ENCODE data around the gene AAMP. TPM values are rescaled to one million over a fixed set of nuclear protein-coding genes. Genes with fewer than 3 reads are reported as not detected.

The AAMP gene
- polyA plus RNA-seq, 1 donor from 2014 or later = 249 TPM

DNA sequence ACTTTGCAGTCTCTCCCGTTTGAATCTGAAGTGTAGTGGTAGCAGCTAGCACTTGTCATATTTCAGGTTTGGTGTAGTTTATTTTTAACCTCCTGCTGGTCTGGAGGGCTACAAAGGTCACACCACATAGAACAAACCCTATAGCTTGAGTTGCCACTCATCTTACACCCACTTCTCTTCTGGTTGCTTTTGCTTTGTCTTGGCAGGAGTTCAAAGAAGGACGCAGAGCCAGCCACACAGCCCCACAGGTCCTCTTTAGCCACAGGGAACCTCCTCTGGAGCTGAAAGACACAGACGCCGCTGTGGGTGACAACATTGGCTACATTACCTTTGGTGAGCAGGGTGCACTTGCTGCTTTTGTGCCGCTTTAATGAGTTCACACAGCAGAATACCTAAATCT is 24.7 kb downstream of the AAMP start:
- Histone ChIP-seq H3K27me3 (ENCODE audit: insufficient read depth, low read depth, low read length) (no peaks in the 10 kb centered on the region), H3F3A (ENCODE audit: insufficient read depth, low read length, poor library complexity, severe bottlenecking) (no peaks in the 10 kb centered on the region), H3K9ac (ENCODE audit: low read length) (no peak overlapping the region), H3K27ac (ENCODE audit: low read length) (no peak overlapping the region), H2AFZ (ENCODE audit: low read depth, low read length) (no peak overlapping the region), H3K36me3 (ENCODE audit: insufficient read depth, low read length) (peaks cover 12% of the 10 kb centered on the region), H3K9me2 (ENCODE audit: insufficient read depth, low read length) (no peaks in the 10 kb centered on the region), H4K20me1 (ENCODE audit: insufficient read depth) (no peaks in the 10 kb centered on the region), H3K9me3 (ENCODE audit: low read length) (no peaks in the 10 kb centered on the region), H3K79me2 (replicated peaks; ENCODE audit: insufficient read depth, low read length) (no peaks in the 10 kb centered on the region), H3K4me3 (ENCODE audit: low read length) (no peak overlapping the region), H3K4me2 (ENCODE audit: low read length) (no peak overlapping the region)
- TF ChIP-seq, protein P1, sequence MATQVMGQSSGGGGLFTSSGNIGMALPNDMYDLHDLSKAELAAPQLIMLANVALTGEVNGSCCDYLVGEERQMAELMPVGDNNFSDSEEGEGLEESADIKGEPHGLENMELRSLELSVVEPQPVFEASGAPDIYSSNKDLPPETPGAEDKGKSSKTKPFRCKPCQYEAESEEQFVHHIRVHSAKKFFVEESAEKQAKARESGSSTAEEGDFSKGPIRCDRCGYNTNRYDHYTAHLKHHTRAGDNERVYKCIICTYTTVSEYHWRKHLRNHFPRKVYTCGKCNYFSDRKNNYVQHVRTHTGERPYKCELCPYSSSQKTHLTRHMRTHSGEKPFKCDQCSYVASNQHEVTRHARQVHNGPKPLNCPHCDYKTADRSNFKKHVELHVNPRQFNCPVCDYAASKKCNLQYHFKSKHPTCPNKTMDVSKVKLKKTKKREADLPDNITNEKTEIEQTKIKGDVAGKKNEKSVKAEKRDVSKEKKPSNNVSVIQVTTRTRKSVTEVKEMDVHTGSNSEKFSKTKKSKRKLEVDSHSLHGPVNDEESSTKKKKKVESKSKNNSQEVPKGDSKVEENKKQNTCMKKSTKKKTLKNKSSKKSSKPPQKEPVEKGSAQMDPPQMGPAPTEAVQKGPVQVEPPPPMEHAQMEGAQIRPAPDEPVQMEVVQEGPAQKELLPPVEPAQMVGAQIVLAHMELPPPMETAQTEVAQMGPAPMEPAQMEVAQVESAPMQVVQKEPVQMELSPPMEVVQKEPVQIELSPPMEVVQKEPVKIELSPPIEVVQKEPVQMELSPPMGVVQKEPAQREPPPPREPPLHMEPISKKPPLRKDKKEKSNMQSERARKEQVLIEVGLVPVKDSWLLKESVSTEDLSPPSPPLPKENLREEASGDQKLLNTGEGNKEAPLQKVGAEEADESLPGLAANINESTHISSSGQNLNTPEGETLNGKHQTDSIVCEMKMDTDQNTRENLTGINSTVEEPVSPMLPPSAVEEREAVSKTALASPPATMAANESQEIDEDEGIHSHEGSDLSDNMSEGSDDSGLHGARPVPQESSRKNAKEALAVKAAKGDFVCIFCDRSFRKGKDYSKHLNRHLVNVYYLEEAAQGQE (IDR thresholded peaks at IDR 0.05; ENCODE audit: borderline replicate concordance) = no peak
- no peak for TF ChIP-seq POLR2AphosphoS5 (IDR thresholded peaks at IDR 0.05)
- no peak for TF ChIP-seq EZH2 (IDR thresholded peaks at IDR 0.05; ENCODE audit: borderline replicate concordance, insufficient read depth, low read length, poor library complexity, severe bottlenecking)
- TF ChIP-seq MXI1 (conservative IDR thresholded peaks at IDR 0.05; ENCODE audit: poor library complexity, severe bottlenecking) = no peak
- TF ChIP-seq EP300 (conservative IDR thresholded peaks at IDR 0.05; ENCODE audit: poor library complexity, severe bottlenecking) = no peak
- TF ChIP-seq TAF1 (IDR thresholded peaks at IDR 0.05; ENCODE audit: low read depth) = no peak
- TF ChIP-seq, protein P2, sequence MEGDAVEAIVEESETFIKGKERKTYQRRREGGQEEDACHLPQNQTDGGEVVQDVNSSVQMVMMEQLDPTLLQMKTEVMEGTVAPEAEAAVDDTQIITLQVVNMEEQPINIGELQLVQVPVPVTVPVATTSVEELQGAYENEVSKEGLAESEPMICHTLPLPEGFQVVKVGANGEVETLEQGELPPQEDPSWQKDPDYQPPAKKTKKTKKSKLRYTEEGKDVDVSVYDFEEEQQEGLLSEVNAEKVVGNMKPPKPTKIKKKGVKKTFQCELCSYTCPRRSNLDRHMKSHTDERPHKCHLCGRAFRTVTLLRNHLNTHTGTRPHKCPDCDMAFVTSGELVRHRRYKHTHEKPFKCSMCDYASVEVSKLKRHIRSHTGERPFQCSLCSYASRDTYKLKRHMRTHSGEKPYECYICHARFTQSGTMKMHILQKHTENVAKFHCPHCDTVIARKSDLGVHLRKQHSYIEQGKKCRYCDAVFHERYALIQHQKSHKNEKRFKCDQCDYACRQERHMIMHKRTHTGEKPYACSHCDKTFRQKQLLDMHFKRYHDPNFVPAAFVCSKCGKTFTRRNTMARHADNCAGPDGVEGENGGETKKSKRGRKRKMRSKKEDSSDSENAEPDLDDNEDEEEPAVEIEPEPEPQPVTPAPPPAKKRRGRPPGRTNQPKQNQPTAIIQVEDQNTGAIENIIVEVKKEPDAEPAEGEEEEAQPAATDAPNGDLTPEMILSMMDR (IDR thresholded peaks at IDR 0.05; ENCODE audit: poor library complexity, severe bottlenecking) = no peak
- no peak for TF ChIP-seq RAD21 (conservative IDR thresholded peaks at IDR 0.05)
- TF ChIP-seq SMC3 (conservative IDR thresholded peaks at IDR 0.05; ENCODE audit: poor library complexity) = no peak

DNA sequence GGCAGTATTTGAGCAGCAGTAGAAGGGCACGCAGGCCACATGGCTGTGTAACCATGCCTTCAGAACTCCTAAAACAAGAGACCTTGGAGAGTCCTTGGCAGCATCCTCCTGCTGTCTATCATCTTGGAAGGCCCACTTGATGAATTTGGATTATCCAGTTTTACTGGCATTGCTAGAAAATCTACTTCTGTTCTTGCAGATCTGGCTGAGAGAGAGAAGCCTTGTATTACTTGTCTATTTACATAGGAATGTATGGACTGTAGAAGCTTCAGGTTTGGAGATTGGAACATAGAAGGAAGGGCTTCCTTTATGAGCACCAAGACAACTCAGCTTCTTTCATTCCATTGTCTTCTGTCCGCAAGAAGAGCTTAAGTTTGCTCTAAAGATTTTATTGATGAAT is 25.3 kb downstream of the AAMP start:
- H4K20me1 ChIP-seq (ENCODE audit: insufficient read depth) = no peaks in the 10 kb centered on the region
- no peak overlapping the region for H3K27ac ChIP-seq (ENCODE audit: low read length)
- H3F3A ChIP-seq (ENCODE audit: insufficient read depth, low read length, poor library complexity, severe bottlenecking) = no peaks in the 10 kb centered on the region
- peaks cover 9% of the 10 kb centered on the region for H3K36me3 ChIP-seq (ENCODE audit: insufficient read depth, low read length)
- TF ChIP-seq, protein P2 (IDR thresholded peaks at IDR 0.05; ENCODE audit: poor library complexity, severe bottlenecking) = no peak
- no peak for TF ChIP-seq POLR2AphosphoS5 (IDR thresholded peaks at IDR 0.05)
- TF ChIP-seq, protein P1 (IDR thresholded peaks at IDR 0.05; ENCODE audit: borderline replicate concordance) = no peak
- no peak for TF ChIP-seq SMC3 (conservative IDR thresholded peaks at IDR 0.05; ENCODE audit: poor library complexity)
- no peak for TF ChIP-seq MXI1 (conservative IDR thresholded peaks at IDR 0.05; ENCODE audit: poor library complexity, severe bottlenecking)
- TF ChIP-seq EP300 (conservative IDR thresholded peaks at IDR 0.05; ENCODE audit: poor library complexity, severe bottlenecking) = no peak
- TF ChIP-seq EZH2 (IDR thresholded peaks at IDR 0.05; ENCODE audit: borderline replicate concordance, insufficient read depth, low read length, poor library complexity, severe bottlenecking) = no peak
- no peak for TF ChIP-seq RAD21 (conservative IDR thresholded peaks at IDR 0.05)
- TF ChIP-seq TAF1 (IDR thresholded peaks at IDR 0.05; ENCODE audit: low read depth) = no peak
- H3K9me3 ChIP-seq (ENCODE audit: low read length) = no peaks in the 10 kb centered on the region
- no peak overlapping the region for H3K4me3 ChIP-seq (ENCODE audit: low read length)
- H3K79me2 ChIP-seq (replicated peaks; ENCODE audit: insufficient read depth, low read length) = no peaks in the 10 kb centered on the region
- H3K9ac ChIP-seq (ENCODE audit: low read length) = no peak overlapping the region
- H3K4me2 ChIP-seq (ENCODE audit: low read length) = no peak overlapping the region
- no peaks in the 10 kb centered on the region for H3K9me2 ChIP-seq (ENCODE audit: insufficient read depth, low read length)
- H3K27me3 ChIP-seq (ENCODE audit: insufficient read depth, low read depth, low read length) = no peaks in the 10 kb centered on the region
- no peak overlapping the region for H2AFZ ChIP-seq (ENCODE audit: low read depth, low read length)
